HK-2 (cell line): ENCODE measurements around the gene FN3K.
A peak's percentile ranks its signal among the peaks of the same experiment; 100 is the strongest.

Experiments
- DNase-seq: peaks from one replicate; pipeline ENCODE4 v3.0.0-alpha.2; 2018; ENCODE audit not compliant: unreplicated experiment

Gene FN3K

GRCh38 chr17:82703935-82704865, 31.2 kb upstream of the FN3K start:
- DNase-seq: no peak

GRCh38 chr17:82704886-82705285, 30.5 kb upstream of the FN3K start:
- DNase-seq: no peak

- no peak for DNase-seq
Measured at GRCh38 chr17:82705756-82706155, 29.7 kb upstream of the FN3K start.

- DNase-seq: no peak
Measured at GRCh38 chr17:82709024-82709675, 26.3 kb upstream of the FN3K start.

GRCh38 chr17:82709676-82710498, 25.5 kb upstream of the FN3K start:
- DNase-seq: no peak

GRCh38 chr17:82710499-82711232, 24.7 kb upstream of the FN3K start:
- DNase-seq: no peak

GRCh38 chr17:82713071-82713723, 22.2 kb upstream of the FN3K start:
- no peak for DNase-seq

- DNase-seq: peak; percentile 92
Measured at GRCh38 chr17:82716203-82717010, 19.0 kb upstream of the FN3K start, which contains the start of gene FN3KRP. Gene FN3KRP, plus strand, starts transcription at chr17:82716706. Its CDS starts 50 bp downstream, at chr17:82716756.

- no peak for DNase-seq
Measured at GRCh38 chr17:82718986-82719685, 16.3 kb upstream of the FN3K start.

GRCh38 chr17:82720204-82720603, 15.2 kb upstream of the FN3K start:
- no peak for DNase-seq

GRCh38 chr17:82722341-82723013, 12.9 kb upstream of the FN3K start:
- DNase-seq: no peak

GRCh38 chr17:82723169-82723807, 12.1 kb upstream of the FN3K start:
- DNase-seq: no peak

GRCh38 chr17:82726427-82726826, 9.0 kb upstream of the FN3K start:
- DNase-seq: no peak

- DNase-seq: no peak
Measured at GRCh38 chr17:82729479-82730260, 5.7 kb upstream of the FN3K start.

- DNase-seq: no peak
Measured at GRCh38 chr17:82732118-82732743, 3.2 kb upstream of the FN3K start.

- no peak for DNase-seq
Measured at GRCh38 chr17:82736511-82737185, 1.2 kb downstream of the FN3K start.
